Osteoblast (primary cell): Measurements from ENCODE around the gene BGLAP. TPM values are rescaled to one million over a fixed set of nuclear protein-coding genes. Genes with fewer than 3 reads are reported as not detected.

Source experiments
- DNase-seq: peaks from one replicate; pipeline ENCODE4 v3.0.0; 2011; ENCODE audit warnings: low spot score, mixed read lengths; ENCODE audit not compliant: insufficient read length; ENCODE audit errors: missing footprints
- H2AFZ ChIP-seq: 2 replicates; pipeline ENCODE4 v1.6.0; 2011; ENCODE audit warnings: mild to moderate bottlenecking, low read length
- H3K27ac ChIP-seq: 2 replicates; pipeline ENCODE4 v1.5.1; 2011; ENCODE audit warnings: mild to moderate bottlenecking, low read depth, low read length, moderate library complexity
- H3K27me3 ChIP-seq: 2 replicates; pipeline ENCODE4 v1.6.0; 2012; ENCODE audit warnings: mild to moderate bottlenecking, control low read depth, inconsistent platforms, low read length, moderate library complexity; ENCODE audit not compliant: insufficient read depth
- H3K36me3 ChIP-seq: 2 replicates; pipeline ENCODE4 v1.5.1; 2011; ENCODE audit warnings: mild to moderate bottlenecking, low read length, control low read depth, moderate library complexity; ENCODE audit not compliant: insufficient read depth
- H3K4me1 ChIP-seq: 2 replicates; pipeline ENCODE4 v1.5.1; 2011; ENCODE audit warnings: mild to moderate bottlenecking, low read length, control low read depth, moderate library complexity; ENCODE audit not compliant: insufficient read depth
- H3K4me2 ChIP-seq: 2 replicates; pipeline ENCODE4 v1.6.0; 2011; ENCODE audit warnings: mild to moderate bottlenecking, low read length; ENCODE audit not compliant: insufficient read depth
- H3K4me3 ChIP-seq: fragments of 200-600 bp; sonication (generic); 3 replicates; pipeline ENCODE4 v1.5.1; 2012; ENCODE audit warnings: mild to moderate bottlenecking, low read length, inconsistent platforms; ENCODE audit not compliant: insufficient read depth
- H3K79me2 ChIP-seq: 2 replicates; pipeline ENCODE4 v1.6.0; 2012; ENCODE audit warnings: mild to moderate bottlenecking, low read length, control low read depth, inconsistent platforms; ENCODE audit not compliant: insufficient read depth
- H3K9me3 ChIP-seq: 2 replicates; pipeline ENCODE4 v1.5.1; 2011; ENCODE audit warnings: low read depth, low read length, control low read depth
- H4K20me1 ChIP-seq: 2 replicates; pipeline ENCODE4 v1.6.0; 2012; ENCODE audit warnings: mild to moderate bottlenecking, low read length, control low read depth; ENCODE audit not compliant: insufficient read depth
- total RNA-seq: library from RNA; depleted of rRNA; stranded (reverse); fragments of >200 nt; gene quantifications from 2 replicates; pipeline ENCODE4 v1.2.3, GENCODE V29; 2012
- TF ChIP-seq, protein P1 (sequence below): IDR thresholded peaks from 2 replicates; pipeline ENCODE4 v1.5.1; 2011; ENCODE audit warnings: mild to moderate bottlenecking, low read depth, low read length, moderate library complexity; ENCODE audit errors: extremely low read depth

BGLAP gene
- total RNA-seq, 1 donor, result 2.2 TPM

DNA sequence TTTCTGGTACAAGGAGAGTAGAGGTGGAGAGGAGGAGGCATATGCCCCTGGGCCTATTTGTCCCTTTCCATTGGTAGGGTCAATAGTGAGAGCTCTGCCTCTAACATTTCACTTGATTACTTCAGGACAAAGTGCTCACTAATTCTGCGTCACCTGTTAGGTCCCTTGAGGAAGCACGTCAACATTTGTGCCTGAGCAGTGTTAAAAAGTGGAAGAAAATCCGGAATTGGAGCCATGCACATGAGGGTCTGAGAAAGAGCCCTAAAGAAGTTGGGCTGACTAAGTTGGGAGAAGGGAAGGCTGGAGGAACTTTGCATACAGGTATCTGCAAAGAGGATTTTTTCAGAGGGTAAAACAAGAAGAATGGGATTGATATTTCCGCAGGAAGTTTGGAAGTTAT lies 46.1 kb upstream of the BGLAP start:
- Histone ChIP-seq H3K27me3 (no peaks in the 10 kb centered on the region), H4K20me1 (peaks cover 45% of the 10 kb centered on the region), H3K27ac (no peak overlapping the region), H3K9me3 (no peaks in the 10 kb centered on the region), H2AFZ (no peak overlapping the region), H3K4me3 (no peak overlapping the region), H3K36me3 (peaks cover 31% of the 10 kb centered on the region), H3K79me2 (peaks cover 66% of the 10 kb centered on the region), H3K4me1 (peaks cover 13% of the 10 kb centered on the region), H3K4me2 (no peak overlapping the region)
- no peak for DNase-seq
- TF ChIP-seq, protein P1, sequence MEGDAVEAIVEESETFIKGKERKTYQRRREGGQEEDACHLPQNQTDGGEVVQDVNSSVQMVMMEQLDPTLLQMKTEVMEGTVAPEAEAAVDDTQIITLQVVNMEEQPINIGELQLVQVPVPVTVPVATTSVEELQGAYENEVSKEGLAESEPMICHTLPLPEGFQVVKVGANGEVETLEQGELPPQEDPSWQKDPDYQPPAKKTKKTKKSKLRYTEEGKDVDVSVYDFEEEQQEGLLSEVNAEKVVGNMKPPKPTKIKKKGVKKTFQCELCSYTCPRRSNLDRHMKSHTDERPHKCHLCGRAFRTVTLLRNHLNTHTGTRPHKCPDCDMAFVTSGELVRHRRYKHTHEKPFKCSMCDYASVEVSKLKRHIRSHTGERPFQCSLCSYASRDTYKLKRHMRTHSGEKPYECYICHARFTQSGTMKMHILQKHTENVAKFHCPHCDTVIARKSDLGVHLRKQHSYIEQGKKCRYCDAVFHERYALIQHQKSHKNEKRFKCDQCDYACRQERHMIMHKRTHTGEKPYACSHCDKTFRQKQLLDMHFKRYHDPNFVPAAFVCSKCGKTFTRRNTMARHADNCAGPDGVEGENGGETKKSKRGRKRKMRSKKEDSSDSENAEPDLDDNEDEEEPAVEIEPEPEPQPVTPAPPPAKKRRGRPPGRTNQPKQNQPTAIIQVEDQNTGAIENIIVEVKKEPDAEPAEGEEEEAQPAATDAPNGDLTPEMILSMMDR, result no peak

DNA sequence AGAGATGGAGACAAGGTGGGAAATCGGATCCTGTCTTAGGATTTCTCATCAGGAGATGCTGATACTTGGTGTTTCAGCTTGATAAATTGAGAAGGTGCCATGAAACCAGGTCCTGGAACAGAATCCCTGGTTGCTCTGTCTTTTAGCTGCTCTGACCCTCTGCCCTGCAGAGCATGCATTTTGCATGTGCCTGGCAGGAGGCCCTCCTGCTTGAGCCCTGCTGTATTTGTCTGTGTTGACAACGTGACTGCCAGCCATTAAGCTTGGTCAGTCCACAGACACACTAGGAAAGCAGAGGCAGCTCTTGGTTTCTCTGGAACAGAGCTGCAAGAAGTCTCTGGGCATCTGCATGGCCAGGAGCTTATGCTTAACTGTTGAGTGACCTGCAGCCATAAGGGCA lies 45.5 kb upstream of the BGLAP start:
- Histone ChIP-seq H3K36me3 (peaks cover 31% of the 10 kb centered on the region), H3K4me2 (no peak overlapping the region), H3K9me3 (no peaks in the 10 kb centered on the region), H3K79me2 (peaks cover 72% of the 10 kb centered on the region), H4K20me1 (peaks cover 45% of the 10 kb centered on the region), H3K27ac (no peak overlapping the region), H2AFZ (no peak overlapping the region), H3K4me3 (no peak overlapping the region), H3K27me3 (no peaks in the 10 kb centered on the region), H3K4me1 (peaks cover 13% of the 10 kb centered on the region)
- TF ChIP-seq, protein P1, result no peak
- DNase-seq, result no peak

DNA sequence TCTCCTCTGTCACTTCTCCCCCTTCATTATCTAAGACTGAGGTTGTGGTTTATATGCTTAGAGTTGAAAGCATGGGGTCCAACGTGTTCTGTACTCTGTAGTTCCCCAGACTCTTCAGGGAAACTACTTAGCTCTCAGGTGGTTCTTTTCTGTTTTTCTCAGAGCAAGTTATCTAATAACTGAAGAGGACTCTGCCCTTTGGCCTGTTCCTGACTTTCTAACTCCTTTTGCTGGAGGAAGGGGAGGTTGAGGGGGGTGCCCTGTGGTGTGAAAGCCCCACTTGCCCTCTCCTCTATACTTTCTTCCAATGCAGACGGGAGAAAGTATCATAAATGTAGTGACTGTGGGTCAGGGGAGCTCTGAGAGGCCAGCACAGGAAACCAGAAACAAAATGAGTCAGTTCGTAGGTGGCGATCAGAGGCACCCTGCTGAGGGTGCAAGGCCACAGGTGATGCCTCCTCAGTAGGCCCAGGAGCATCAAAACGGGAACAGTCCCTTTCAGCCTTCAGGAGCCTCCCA lies 43.1 kb upstream of the BGLAP start:
- peaks cover 87% of the 10 kb centered on the region for H3K79me2 ChIP-seq
- H3K36me3 ChIP-seq, result peaks cover 38% of the 10 kb centered on the region

DNA sequence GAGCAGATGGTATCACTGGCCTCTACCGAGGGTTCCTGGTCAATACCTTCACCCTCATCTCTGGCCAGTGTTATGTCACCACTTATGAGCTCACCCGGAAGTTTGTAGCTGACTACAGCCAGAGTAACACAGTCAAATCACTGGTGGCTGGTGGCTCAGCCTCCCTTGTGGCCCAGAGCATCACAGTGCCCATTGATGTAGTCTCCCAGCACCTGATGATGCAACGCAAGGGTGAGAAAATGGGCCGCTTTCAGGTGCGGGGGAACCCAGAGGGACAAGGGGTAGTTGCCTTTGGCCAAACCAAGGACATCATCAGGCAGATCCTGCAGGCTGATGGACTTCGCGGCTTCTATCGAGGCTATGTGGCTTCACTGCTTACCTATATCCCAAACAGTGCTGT lies 41.9 kb upstream of the BGLAP start:
- Histone ChIP-seq H3K79me2 (peaks cover 82% of the 10 kb centered on the region), H3K36me3 (peaks cover 41% of the 10 kb centered on the region), H3K27me3 (no peaks in the 10 kb centered on the region), H2AFZ (no peak overlapping the region), H3K27ac (no peak overlapping the region), H3K9me3 (no peaks in the 10 kb centered on the region), H3K4me1 (peaks cover 8% of the 10 kb centered on the region), H3K4me2 (no peak overlapping the region), H3K4me3 (no peak overlapping the region), H4K20me1 (peaks cover 37% of the 10 kb centered on the region)
- DNase-seq, result no peak
- TF ChIP-seq, protein P1, result no peak

More for the DNA sequence above, 43.1 kb upstream of the BGLAP start:
- Histone ChIP-seq H4K20me1 (peaks cover 45% of the 10 kb centered on the region), H3K4me2 (no peak overlapping the region), H3K9me3 (no peaks in the 10 kb centered on the region), H2AFZ (no peak overlapping the region), H3K4me1 (peaks cover 15% of the 10 kb centered on the region), H3K4me3 (no peak overlapping the region), H3K27me3 (no peaks in the 10 kb centered on the region), H3K27ac (no peak overlapping the region)
- TF ChIP-seq, protein P1, result no peak
- no peak for DNase-seq
